Bronchial epithelial cell (primary cell): ENCODE results near the gene HACE1. TPM values are rescaled to one million over a fixed set of nuclear protein-coding genes. Genes with fewer than 3 reads are reported as not detected.
A peak's percentile ranks its signal among the peaks of the same experiment; 100 is the strongest.
"Not testable (repeated sequence)": the region's sequence is repeated elsewhere in the genome, so short reads cannot be mapped to it uniquely, and the experiment has no call there.

Experiments used
- DNase-seq: peaks from one replicate; pipeline ENCODE4 v3.0.0-alpha.2; 2010; ENCODE audit warnings: low read depth
- FAIRE-seq: peaks from 2 replicates; lab custom pipeline; 2011; peaks lifted over from hg19 to GRCh38; lab: Jason Lieb, UNC
- H3K27me3 ChIP-seq: 2 replicates; pipeline ENCODE4 v1.5.1; 2011; ENCODE audit warnings: low read length; ENCODE audit not compliant: control insufficient read depth, insufficient read depth
- H3K36me3 ChIP-seq: 2 replicates; pipeline ENCODE4 v1.5.1; 2011; ENCODE audit warnings: low read length; ENCODE audit not compliant: control insufficient read depth, insufficient read depth
- H3K4me3 ChIP-seq: 2 replicates; pipeline ENCODE4 v1.5.1; 2011; ENCODE audit warnings: mild to moderate bottlenecking, low read depth, low read length, control low read depth
- CTCF ChIP-seq: IDR thresholded peaks from 2 replicates; pipeline ENCODE4 v1.5.1; 2011; ENCODE audit warnings: mild to moderate bottlenecking, moderate library complexity, low read length, control low read depth, inconsistent platforms; ENCODE audit not compliant: insufficient read depth, severe bottlenecking
- total RNA-seq: library from RNA; depleted of rRNA; stranded (reverse); fragments of >200 nt; gene quantifications from 2 replicates; pipeline ENCODE4 v1.2.1, GENCODE V29; 2014

The HACE1 gene
- 12.4 and 14.2 TPM in 2 replicates for total RNA-seq

GRCh38 chr6:104859225-104860146, at the start of gene HACE1:
Gene HACE1 (minus strand): TSS chr6:104859919. CDS start chr6:104859642, 277 bp downstream.
- TF ChIP-seq CTCF = peak; percentile 48
- no peak for FAIRE-seq
- peak; percentile 74 for DNase-seq

GRCh38 chr6:104908888-104909525, 49.3 kb upstream of the HACE1 start:
- Histone ChIP-seq H3K36me3 (no peaks in the 10 kb centered on the region), H3K4me3 (no peak overlapping the region), H3K27me3 (no peaks in the 10 kb centered on the region)
- DNase-seq = peak; percentile 73
- no peak for FAIRE-seq
- TF ChIP-seq CTCF = no peak

More at GRCh38 chr6:104859225-104860146, at the start of gene HACE1:
- no peaks in the 10 kb centered on the region for H3K27me3 ChIP-seq
- no peaks in the 10 kb centered on the region for H3K36me3 ChIP-seq
- peak within 1 kb of the TSS; percentile 79 for H3K4me3 ChIP-seq

- peak; percentile 62 for FAIRE-seq
- Histone ChIP-seq H3K36me3 (no peaks in the 10 kb centered on the region), H3K4me3 (no peak overlapping the region), H3K27me3 (no peaks in the 10 kb centered on the region)
- TF ChIP-seq CTCF = no peak
- peak; percentile 82 for DNase-seq
These were observed 48.5 kb upstream of the HACE1 start for GRCh38 chr6:104908031-104908887.

- H3K27me3 ChIP-seq, H3K4me3 ChIP-seq, DNase-seq, H3K36me3 ChIP-seq, FAIRE-seq: not testable (repeated sequence)
These were observed 39.2 kb upstream of the HACE1 start for GRCh38 chr6:104898893-104899292.

- Histone ChIP-seq H3K36me3 (no peaks in the 10 kb centered on the region), H3K4me3 (no peak overlapping the region), H3K27me3 (no peaks in the 10 kb centered on the region)
- no peak for TF ChIP-seq CTCF
- DNase-seq (peak; percentile 23), FAIRE-seq (no peak)
These were observed 37.2 kb upstream of the HACE1 start for GRCh38 chr6:104896914-104897313.
